WI38 (cell line): ENCODE data around the gene DHH.
A peak's percentile ranks its signal among the peaks of the same experiment; 100 is the strongest.
"Not testable (repeated sequence)": the region's sequence is repeated elsewhere in the genome, so short reads cannot be mapped to it uniquely, and the experiment has no call there.

ENCODE experiments used
- H3K4me3 ChIP-seq: 2 replicates; pipeline ENCODE4 v1.5.1; 2011; ENCODE audit warnings: low read depth, mild to moderate bottlenecking, control low read depth, low read length
- CTCF ChIP-seq: IDR thresholded peaks from 2 replicates; pipeline ENCODE4 v1.5.1; 2012; ENCODE audit warnings: low read depth, mild to moderate bottlenecking, control low read depth, low read length

The DHH gene

GRCh38 chr12:49068879-49069506, 25.6 kb downstream of the DHH start:
- no peak for TF ChIP-seq CTCF
- peak overlapping the region; percentile 89 for H3K4me3 ChIP-seq

- no peak overlapping the region for H3K4me3 ChIP-seq
- no peak for TF ChIP-seq CTCF
These were observed 28.5 kb downstream of the DHH start for GRCh38 chr12:49066120-49066519.

GRCh38 chr12:49064767-49065152, 29.8 kb downstream of the DHH start:
- H3K4me3 ChIP-seq: no peak overlapping the region
- no peak for TF ChIP-seq CTCF

- not testable (repeated sequence) for H3K4me3 ChIP-seq
These were observed 32.7 kb downstream of the DHH start for GRCh38 chr12:49061916-49062315.

- no peak for TF ChIP-seq CTCF
- peak overlapping the region; percentile 93 for H3K4me3 ChIP-seq
These were observed 33.4 kb downstream of the DHH start for GRCh38 chr12:49061157-49061650.

- no peak for TF ChIP-seq CTCF
- H3K4me3 ChIP-seq: peak within 1 kb of the TSS; percentile 93
These were observed 34.1 kb downstream of the DHH start, which contains the start of gene KMT2D for GRCh38 chr12:49060237-49061156. TSS of gene KMT2D (minus strand) at chr12:49060794. CDS start at chr12:49055324, 5,470 bp downstream.

- TF ChIP-seq CTCF: no peak
- H3K4me3 ChIP-seq: peak overlapping the region; percentile 93
These were observed 35.1 kb downstream of the DHH start for GRCh38 chr12:49059299-49060171.
